Fibroblast of pulmonary artery (primary cell): Measurements from ENCODE around the gene SLC39A6.
A peak's percentile ranks its signal among the peaks of the same experiment; 100 is the strongest.

Experiments
- DNase-seq: peaks from one replicate; pipeline ENCODE4 v3.0.0-alpha.2; 2010; ENCODE audit warnings: low read depth
- H3K4me3 ChIP-seq: replicated peaks from 2 replicates; pipeline ENCODE4 v1.5.1; 2011; ENCODE audit warnings: low read depth, mild to moderate bottlenecking, control low read depth, low read length, moderate library complexity
- TF ChIP-seq, protein P1 (sequence below): IDR thresholded peaks from 2 replicates; pipeline ENCODE4 v1.5.1; 2011; ENCODE audit warnings: mild to moderate bottlenecking, control low read depth, low read length, inconsistent platforms; ENCODE audit errors: missing control alignments

The SLC39A6 gene

DNA sequence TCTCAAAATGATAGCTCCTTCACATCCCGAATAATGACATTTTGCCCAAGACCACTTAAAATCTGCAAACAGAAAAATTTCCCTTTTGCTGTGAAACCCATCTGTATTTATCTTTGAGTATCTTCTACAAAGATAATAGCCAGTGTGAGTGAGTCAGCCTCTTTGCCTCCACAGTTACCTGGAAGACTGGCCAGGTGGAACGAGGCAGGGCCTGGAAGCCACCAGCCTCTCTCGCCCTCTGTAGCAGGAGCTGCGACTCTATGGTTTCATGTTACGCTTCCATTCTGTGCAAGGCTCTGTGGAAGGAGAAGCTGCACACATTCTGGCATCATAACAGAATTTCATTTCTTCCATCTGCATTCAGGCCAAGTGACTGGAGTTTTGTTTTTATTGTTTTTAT lies 10.1 kb upstream of the SLC39A6 start:
- no peak for DNase-seq
- H3K4me3 ChIP-seq: no peak overlapping the region
- TF ChIP-seq, protein P1, sequence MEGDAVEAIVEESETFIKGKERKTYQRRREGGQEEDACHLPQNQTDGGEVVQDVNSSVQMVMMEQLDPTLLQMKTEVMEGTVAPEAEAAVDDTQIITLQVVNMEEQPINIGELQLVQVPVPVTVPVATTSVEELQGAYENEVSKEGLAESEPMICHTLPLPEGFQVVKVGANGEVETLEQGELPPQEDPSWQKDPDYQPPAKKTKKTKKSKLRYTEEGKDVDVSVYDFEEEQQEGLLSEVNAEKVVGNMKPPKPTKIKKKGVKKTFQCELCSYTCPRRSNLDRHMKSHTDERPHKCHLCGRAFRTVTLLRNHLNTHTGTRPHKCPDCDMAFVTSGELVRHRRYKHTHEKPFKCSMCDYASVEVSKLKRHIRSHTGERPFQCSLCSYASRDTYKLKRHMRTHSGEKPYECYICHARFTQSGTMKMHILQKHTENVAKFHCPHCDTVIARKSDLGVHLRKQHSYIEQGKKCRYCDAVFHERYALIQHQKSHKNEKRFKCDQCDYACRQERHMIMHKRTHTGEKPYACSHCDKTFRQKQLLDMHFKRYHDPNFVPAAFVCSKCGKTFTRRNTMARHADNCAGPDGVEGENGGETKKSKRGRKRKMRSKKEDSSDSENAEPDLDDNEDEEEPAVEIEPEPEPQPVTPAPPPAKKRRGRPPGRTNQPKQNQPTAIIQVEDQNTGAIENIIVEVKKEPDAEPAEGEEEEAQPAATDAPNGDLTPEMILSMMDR: no peak

DNA sequence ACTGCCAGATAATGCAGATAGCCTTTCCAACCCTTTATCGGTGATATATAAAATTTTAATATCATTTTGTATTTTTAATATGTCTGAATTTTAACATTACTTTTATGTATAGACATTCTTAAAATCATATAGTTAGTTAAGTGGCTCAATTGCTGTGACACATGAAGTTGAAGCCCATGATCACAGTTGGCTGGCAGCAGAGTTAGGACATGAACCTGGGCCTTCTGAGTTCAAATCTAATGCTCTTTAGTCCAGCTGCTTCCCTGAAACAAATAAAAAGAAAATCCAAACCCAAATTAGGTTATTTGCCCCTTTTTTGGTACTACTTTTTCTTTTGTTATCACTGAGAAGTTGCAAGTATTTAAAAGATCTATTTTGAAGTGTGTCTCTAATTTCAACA lies 6.1 kb upstream of the SLC39A6 start:
- no peak overlapping the region for H3K4me3 ChIP-seq
- TF ChIP-seq, protein P1: no peak
- DNase-seq: no peak

DNA sequence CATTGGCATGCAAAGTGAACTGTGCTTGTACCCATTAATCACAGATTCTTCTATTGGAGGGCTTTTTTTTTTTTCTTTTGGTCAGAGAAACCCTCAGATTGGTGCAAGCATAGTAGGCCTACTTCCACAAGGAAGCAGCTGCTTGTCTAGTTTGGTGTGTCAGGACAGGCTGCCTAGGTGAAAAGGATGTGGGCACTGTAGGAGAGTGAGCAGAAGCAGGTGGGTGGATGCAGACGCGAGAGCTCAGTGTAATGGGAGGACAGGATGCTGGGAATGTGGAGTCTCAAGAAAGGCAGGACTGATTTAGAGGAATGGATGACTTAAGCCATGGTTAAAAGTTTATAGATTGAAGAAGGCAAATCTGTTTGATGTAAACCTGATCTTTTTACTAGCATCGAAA lies 3.6 kb upstream of the SLC39A6 start:
- H3K4me3 ChIP-seq: no peak overlapping the region
- DNase-seq: no peak
- TF ChIP-seq, protein P1: no peak

DNA sequence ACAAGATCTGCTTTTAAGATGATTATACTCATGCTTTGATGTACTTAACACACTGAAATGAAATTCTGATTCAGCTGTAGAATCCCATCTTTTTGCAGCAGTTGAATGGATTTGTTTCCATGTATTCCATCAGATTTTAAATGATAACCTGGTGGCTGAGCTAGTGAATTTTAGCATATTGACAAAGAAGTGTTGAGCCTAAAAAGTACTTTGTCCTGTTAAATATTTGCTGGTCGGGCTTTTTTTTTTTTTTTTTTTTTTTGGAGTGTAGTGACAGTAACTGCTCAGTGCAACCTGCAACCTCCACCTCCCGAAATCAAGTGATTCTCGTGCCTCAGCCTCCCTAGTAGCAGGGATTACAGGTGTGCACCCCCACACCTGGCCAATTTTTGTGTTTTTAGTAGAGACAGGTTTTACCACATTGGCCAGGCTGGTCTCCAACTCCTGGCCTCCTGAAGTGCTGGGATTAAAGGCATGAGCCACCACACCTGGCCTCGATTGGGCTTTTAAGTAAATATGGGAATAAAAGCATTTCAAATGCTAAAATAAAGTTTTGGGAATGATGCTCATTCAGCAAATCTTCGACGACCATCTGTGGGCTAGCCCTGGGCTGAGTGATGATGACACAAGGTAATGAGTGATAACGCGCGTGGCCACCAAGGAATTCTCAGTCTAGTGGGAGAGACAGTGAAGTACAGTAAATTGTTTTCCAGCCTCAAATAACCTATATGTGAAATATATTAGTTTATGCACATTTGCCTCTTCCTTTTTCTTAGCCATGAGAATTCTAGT lies 2.7 kb upstream of the SLC39A6 start:
- no peak overlapping the region for H3K4me3 ChIP-seq
- TF ChIP-seq, protein P1: no peak
- DNase-seq: no peak

DNA sequence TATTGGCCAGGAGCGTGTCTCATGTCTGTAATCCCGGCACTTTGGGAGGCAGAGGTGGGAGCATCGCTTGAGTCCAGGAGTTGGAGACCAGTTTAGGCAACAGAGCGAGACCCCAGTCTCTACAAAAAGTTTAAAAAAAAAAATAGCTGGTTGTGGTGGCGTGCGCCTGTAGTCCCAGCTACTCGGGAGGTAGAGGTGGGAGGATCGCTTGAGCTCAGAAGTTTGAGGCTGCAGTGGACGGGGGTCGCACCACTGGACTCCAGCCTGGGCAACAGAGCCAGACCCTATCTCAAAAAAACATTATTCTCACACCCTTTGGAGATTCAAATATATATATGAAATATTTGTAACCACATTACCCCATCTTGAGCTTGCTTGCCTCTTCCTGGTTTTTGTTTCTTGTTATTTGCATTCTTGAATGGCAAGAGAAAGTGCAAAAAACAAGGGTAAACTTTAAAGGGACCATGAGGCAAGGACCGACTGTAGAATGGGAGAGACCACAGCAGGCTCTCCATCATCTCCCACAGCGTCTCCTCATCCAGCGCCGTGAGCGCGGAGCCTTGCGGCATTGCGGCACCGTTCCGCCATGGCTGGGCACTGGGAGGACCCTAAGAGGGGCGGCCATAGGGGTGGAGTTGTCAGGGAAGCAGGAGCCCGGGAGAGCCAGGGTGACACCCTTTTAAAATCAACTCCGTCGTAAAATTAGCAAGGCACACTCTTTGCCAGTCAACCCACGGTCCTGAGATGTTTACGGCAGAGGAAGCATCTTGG lies 1.9 kb upstream of the SLC39A6 start:
- TF ChIP-seq, protein P1: no peak
- DNase-seq: no peak
- peak overlapping the region; percentile 97 for H3K4me3 ChIP-seq

DNA sequence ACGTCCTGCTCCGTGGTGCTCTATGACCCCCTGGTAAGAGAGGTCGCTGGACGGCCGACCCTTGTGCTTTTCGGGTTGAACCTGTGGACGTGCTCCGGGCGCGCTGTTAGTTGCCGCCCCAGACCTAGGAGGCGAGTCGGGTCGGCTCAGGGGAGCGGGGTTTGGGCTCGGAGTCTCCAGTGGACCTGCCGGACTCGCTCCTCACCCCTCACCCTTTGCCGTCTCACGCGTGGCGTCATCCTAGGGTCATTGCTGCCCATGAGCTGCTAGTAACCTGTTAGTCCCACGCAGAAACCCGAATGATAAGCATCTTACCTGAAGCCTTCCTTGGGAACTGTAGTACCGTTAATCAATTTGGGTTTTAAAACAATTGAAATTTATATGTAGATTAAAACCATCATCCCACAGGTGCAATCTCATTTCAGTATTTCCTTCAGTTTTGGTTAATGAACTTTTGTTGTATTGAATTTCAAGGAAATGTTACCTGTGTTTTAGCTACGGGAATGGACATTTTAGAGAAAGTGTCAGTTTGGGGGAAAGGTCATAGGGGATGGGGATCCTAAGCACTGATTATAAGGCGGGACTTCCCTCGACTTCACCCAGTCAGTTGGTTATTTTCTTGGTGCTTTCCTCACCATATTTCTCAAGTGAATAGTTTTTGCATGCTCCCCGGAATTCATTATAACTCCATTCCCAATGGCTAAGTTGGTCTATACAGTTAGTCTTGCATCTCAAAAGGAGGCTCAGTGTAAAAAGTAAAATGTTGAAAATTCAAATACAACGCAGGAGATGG lies 1.1 kb upstream of the SLC39A6 start:
- peak overlapping the region; percentile 97 for H3K4me3 ChIP-seq
- no peak for DNase-seq
- TF ChIP-seq, protein P1: no peak
